DOHH2 (cell line): ENCODE data around the gene NINJ1.

Experiments used
- EZH2phosphoT487 ChIP-seq: fragments of 200-600 bp; sonication (generic); IDR thresholded peaks from 2 replicates; pipeline ENCODE4 v1.6.1; 2017; ENCODE audit warnings: borderline replicate concordance, mild to moderate bottlenecking, antibody characterized with exemption, low read length, moderate library complexity, mixed read lengths
- TF ChIP-seq, protein P1 (sequence below): fragments of 200-600 bp; sonication (generic); IDR thresholded peaks from one replicate; pipeline ENCODE4 v1.5.1; 2014; ENCODE audit warnings: antibody characterized with exemption, mild to moderate bottlenecking, low read depth, low read length; ENCODE audit not compliant: poor library complexity, severe bottlenecking

DNA sequence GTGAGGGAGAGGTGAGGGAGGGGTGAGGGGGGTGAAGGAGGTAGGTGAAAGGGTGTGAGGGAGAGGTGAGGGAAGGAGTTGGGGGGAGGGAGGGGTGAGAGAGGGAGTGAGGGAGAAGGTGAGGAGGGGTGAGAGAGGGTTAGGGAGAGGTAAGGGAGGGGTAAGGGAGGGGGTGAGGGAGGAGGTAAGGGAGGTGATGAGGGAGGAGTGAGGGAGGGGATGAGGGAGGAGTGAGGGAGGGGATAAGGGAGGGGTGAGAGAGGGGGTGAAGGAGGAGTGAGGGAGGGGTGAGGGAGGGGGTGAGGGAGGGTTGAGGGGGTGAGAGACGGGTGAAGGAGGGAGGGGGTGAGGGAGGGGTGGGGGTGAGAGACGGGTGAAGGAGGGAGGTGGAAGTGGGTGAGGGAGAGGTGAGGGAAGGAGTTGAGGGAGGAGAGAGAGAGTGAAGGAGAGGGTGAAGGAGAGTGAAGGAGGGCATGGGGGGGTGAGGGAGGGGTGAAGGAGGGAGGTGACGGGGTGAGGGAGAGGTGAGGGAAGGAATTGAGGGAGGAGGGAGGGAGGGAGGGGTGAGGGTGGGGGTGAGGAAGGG, 18.5 kb downstream of the NINJ1 start:
- TF ChIP-seq, protein P1, sequence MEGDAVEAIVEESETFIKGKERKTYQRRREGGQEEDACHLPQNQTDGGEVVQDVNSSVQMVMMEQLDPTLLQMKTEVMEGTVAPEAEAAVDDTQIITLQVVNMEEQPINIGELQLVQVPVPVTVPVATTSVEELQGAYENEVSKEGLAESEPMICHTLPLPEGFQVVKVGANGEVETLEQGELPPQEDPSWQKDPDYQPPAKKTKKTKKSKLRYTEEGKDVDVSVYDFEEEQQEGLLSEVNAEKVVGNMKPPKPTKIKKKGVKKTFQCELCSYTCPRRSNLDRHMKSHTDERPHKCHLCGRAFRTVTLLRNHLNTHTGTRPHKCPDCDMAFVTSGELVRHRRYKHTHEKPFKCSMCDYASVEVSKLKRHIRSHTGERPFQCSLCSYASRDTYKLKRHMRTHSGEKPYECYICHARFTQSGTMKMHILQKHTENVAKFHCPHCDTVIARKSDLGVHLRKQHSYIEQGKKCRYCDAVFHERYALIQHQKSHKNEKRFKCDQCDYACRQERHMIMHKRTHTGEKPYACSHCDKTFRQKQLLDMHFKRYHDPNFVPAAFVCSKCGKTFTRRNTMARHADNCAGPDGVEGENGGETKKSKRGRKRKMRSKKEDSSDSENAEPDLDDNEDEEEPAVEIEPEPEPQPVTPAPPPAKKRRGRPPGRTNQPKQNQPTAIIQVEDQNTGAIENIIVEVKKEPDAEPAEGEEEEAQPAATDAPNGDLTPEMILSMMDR = no peak
- TF ChIP-seq EZH2phosphoT487 = no peak
